HG02610 (cell line): ENCODE results near the gene PLEKHG4.

ENCODE experiments used
- ATAC-seq: cut with Tn5 transposase; IDR thresholded peaks from one replicate; pipeline ENCODE4 v1.9.1; 2021; ENCODE audit warnings: mild to moderate bottlenecking, moderate library complexity; ENCODE audit not compliant: unreplicated experiment

PLEKHG4 gene

GRCh38 chr16:67317853-67318252 is 38.5 kb downstream of the PLEKHG4 start:
- ATAC-seq, result no peak

GRCh38 chr16:67326115-67326471 is 46.8 kb downstream of the PLEKHG4 start:
- ATAC-seq, result no peak

GRCh38 chr16:67326472-67327309 is 47.4 kb downstream of the PLEKHG4 start, which contains the start of the genes KCTD19 and LRRC36:
TSS of gene KCTD19 (minus strand) at chr16:67326741. CDS start at chr16:67326707, 34 bp downstream.
TSS of gene LRRC36 (plus strand) at chr16:67326815. CDS start at chr16:67326863, 48 bp downstream.
- ATAC-seq, result no peak

- ATAC-seq, result no peak
These were observed 48.4 kb downstream of the PLEKHG4 start for GRCh38 chr16:67327743-67328142.

- ATAC-seq, result no peak
These were observed 50.6 kb downstream of the PLEKHG4 start for GRCh38 chr16:67329901-67330300.

- no peak for ATAC-seq
These were observed 54.0 kb downstream of the PLEKHG4 start for GRCh38 chr16:67333315-67333714.

GRCh38 chr16:67336116-67336515 is 56.8 kb downstream of the PLEKHG4 start:
- no peak for ATAC-seq

GRCh38 chr16:67336648-67337047 is 57.3 kb downstream of the PLEKHG4 start:
- no peak for ATAC-seq
